HG03432 (cell line): Measurements from ENCODE around the gene SMYD2.

Experiments
- ATAC-seq: cut with Tn5 transposase; IDR thresholded peaks from one replicate; pipeline ENCODE4 v1.9.1; 2021; ENCODE audit warnings: mild to moderate bottlenecking, moderate library complexity; ENCODE audit not compliant: unreplicated experiment

Gene SMYD2

DNA sequence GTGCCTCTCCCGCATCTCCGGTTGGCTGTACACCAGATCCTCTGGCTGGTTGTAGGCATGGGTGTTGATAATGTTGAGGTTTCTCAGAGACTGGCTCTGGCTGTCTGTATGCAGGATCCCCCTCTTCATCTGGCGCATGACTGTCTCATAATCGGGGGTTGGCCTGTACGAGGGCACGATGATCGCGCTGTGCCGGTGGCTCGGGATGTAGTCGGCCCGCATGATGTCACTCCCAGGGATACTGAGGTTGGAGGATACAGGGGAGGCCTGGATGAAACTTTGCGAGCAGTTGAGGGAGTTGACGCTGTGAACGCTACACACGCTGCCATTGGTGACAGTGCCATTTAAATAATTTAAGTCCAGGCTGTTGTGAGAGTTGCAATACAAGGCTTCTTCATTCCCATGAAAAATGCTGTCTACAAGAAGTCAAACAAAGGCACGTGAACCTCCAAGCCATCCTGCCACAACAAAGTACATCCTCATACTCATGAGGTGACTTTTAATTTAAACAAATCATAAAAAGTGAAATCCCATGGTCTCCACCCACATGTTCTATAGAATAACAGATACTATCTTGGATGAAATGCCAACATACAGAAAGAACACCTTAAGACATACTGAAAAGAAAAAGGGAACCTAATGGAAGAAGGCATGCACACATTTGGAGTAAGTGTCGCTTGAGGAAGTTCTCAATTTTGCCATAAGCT lies 103.6 kb downstream of the SMYD2 start:
- no peak for ATAC-seq

DNA sequence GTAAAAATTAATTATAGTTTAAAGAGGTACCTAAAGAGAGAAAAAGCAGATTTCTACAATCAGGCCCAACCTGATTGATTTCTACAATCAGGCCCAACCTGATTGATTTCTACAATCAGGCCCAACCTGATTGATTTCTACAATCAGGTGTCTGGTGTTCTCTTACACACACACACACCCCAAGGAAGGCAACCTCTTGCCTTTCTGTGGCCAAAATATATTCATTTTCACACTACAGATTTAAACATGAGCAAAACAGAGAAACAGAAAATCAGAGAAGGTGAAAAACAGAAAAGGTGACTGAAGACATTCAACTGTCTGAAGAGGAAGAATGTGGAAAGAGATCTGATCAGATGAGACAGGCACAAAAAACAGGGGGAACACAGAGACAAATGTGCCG lies 104.5 kb downstream of the SMYD2 start:
- ATAC-seq = no peak

DNA sequence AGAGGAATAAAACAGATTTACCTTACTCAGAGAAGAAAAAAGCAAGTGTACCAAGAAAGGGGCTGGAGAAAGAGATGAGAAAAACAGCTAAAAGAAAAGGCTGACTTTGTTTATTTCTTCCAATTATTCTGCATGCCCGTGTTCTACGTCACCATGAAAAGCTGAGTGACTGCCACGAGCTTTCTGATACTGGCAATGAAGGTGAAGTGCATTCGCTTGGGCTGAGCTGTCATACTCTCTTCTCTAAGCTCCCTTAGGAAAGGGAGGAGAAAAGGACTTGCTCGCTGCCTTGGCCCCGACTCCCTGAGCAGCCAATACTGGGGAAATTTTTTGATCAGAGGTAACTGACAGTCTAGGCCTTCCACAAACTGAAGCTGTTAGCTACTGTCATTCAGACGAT lies 105.4 kb downstream of the SMYD2 start:
- no peak for ATAC-seq
